Suprapubic skin (tissue), 4 donors: ENCODE results near the gene WWTR1.

Experiments used
- CTCF ChIP-seq, 2 donors: fragments of 200-600 bp in 1 of 2; fragments of 450-650 bp in 1 of 2; sonication (generic) in 1 of 2; IDR thresholded peaks; one replicate each; pipeline ENCODE4 v1.5.1; 2016 to 2019; ENCODE audit warnings: antibody characterized with exemption in 2 of 2, mild to moderate bottlenecking in 1 of 2, moderate library complexity in 1 of 2
- EP300 ChIP-seq: sonication (generic); formaldehyde crosslinking; IDR thresholded peaks from one replicate; pipeline ENCODE4 v1.6.1; 2017; ENCODE audit warnings: antibody characterized with exemption
- POLR2A ChIP-seq, 2 donors: fragments of 450-650 bp; IDR thresholded peaks; one replicate each; pipeline ENCODE4 v1.6.1; 2017; ENCODE audit warnings: antibody characterized with exemption in 2 of 2, mild to moderate bottlenecking in 2 of 2, moderate library complexity in 2 of 2
- POLR2AphosphoS5 ChIP-seq, 3 donors: sonication (generic); formaldehyde crosslinking; IDR thresholded peaks; one replicate each; pipeline ENCODE4 v1.6.1; 2017; ENCODE audit warnings: antibody characterized with exemption in 3 of 3

GRCh38 chr3:149566292-149566975 lies 91.4 kb downstream of the WWTR1 start:
- TF ChIP-seq CTCF (IDR thresholded peaks at IDR 0.05) (no peak), POLR2A (IDR thresholded peaks at IDR 0.05) (no peak), POLR2AphosphoS5 (IDR thresholded peaks at IDR 0.05) (no peak), EP300 (no peak)
